GM18870 (cell line): ENCODE results near the gene CHRNA9.
"Not testable (repeated sequence)": the region's sequence is repeated elsewhere in the genome, so short reads cannot be mapped to it uniquely, and the experiment has no call there.

ENCODE experiments used
- ATAC-seq: cut with Tn5 transposase; IDR thresholded peaks from one replicate; pipeline ENCODE4 v1.9.1; 2021; ENCODE audit warnings: moderate library complexity; ENCODE audit not compliant: unreplicated experiment

CHRNA9 gene

DNA sequence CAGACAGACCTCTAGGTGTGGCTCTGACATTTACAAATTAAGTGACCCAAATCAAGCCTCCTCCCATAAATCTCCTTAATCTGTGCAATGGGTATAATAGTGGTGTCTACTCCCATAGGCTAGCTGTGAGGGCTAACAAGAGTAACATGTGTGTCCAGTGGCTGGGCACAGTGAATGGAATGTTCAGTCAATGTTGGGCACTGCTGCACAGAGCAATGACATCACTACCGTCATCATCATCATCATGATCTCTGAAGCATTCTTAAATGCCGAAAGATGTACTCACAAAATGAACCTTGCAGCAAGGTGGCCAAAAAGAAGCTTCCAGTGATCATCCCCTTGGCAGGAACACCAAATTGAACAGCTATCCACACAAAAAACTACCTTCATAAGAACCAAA, 43.5 kb downstream of the CHRNA9 start:
- no peak for ATAC-seq

DNA sequence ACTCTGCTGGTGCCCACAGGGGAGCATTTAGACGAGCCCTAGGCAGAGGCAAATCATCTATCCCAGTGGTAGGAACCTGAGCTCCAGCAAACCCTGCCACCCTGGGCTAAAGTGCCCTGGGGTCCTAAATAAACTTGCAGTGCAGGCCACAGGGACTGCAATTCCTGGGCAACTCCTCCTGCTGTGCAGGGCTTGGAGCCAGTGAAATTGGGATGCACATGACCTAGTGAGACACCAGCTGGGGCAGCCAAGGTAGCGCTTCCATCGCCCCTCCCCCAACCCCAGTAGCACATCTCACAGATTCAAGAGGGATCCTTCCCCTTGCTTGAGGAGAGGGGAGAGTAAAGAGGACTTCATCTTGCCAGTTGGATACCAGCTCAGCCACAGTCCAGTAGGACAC, 44.1 kb downstream of the CHRNA9 start:
- ATAC-seq, result no peak

DNA sequence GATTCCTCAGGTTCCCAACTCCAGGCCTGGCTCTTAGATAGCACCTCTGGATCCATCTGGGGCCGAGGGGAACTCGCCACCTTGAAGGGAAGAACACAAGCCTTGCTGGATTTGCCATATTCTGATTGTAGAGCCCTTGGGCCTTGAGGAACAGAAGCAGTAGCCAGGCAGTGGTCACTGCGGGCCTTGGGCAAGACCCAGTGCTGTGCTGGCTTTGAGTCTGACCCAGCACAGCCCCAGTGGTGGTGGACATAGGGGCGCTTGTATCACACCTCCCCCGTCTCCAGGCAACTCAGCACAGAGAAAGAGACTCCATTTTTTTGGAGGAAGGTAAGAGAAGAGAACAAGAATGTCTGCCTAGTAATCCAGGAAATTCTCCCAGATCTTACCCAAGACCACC, 45.5 kb downstream of the CHRNA9 start:
- no peak for ATAC-seq

DNA sequence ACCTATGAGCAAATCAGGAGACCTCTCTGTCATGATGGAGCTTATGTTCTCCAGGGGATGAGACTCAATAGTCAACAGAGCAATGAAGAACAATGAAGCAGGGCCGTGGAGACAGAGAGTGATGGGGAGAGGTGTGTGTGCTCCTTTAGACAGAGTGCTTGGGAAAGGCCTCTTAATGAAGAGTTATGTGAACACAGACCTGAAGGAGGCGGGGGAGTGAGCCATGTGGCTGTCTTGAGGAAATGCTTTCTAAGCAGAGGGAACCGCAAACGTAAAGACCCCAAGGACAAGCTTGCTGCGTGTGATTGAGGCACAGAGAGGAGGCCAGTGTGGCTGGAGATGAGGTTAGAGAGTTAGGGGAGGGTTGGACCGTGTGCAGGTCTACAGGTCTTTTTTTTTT, 53.1 kb downstream of the CHRNA9 start:
- no peak for ATAC-seq

DNA sequence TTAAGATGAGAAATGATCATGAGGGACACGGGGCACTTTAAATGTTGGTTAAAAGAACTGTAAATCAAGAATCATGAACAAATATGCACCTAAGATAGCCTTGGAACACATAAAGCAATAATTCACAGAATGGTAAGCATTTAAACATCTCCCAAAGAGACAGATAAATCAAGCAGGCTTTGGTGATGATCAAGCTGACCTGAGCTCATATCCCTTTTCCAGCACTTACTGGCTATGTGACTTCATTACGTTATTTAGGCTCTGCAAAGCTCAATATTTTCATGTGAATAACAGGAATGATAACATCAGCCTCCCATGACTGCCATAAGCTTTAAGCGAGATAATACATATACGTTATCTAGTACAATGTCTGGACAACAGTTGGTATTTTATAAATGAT, 54.9 kb downstream of the CHRNA9 start:
- ATAC-seq, result no peak

DNA sequence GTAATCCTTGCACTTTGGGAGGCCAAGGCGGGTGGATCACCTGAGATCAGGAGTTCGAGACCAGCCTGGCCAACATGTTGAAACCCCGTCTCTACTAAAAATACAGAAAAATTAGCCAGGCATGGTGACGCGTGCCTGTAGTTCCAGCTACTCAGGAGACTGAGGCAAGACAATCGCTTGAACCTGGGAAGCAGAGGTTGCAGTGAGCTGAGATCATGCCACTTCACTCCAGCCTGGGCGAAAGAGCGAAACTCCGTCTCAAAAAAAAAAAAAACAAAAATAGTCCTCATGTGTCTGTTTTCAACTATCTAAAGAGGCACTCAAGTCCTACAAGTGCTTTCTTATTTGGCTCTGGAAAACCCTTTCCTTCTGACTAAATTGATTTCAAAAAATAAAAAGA, 57.1 kb downstream of the CHRNA9 start:
- ATAC-seq, result not testable (repeated sequence)

DNA sequence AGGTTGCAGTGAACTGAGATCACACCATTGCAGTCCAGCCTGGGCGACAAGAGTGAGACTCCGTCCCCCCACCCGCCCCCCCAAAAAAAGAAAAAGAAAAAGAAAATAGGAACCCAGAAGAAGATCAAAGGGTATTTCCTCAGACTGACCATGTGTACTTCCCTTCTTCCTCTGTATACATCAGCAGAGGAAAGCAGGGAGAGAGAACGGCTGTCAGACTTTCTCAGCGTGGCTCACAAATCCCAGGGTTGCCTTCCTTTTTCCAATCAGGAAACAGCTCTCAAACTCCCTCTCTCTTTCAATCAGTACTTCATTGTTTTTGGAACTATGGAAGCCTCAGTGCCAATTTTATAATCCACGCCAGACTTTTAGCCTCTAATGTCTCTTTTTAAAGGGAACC, 59.1 kb downstream of the CHRNA9 start:
- no peak for ATAC-seq

DNA sequence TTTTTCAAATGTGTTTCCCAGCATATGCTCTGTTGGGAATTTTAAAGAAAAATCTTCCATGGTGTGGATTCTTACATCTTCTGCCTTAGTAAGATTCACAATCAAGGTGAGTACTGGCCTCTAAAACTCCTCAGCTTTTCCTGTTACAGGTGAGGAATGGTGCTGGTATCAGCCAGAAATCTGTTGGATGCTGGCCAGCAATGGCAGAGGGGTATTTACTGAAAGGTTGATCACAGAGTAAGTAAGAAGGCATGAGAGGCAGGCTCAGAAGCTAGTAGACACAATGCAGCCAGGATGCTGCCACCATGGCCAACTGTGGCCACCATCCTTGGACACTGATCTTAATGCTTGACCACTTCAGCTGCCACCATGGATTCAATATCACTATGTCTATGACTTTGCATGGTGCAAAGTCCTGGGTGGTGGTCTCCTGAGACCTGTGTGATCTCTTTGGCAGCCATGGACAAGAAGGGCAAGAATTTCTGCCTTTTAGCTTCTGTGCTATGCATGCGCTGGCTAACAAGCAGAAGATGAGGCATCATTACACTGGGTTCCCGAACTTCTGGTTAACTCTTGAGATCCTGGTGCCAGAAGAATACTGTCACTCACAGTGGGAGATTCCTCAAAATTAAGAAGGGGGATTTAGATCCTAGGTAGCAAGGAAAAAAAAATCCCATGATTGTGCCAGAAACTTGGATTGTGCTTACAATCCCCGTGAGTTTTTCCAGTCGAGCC, 60.2 kb downstream of the CHRNA9 start:
- no peak for ATAC-seq

DNA sequence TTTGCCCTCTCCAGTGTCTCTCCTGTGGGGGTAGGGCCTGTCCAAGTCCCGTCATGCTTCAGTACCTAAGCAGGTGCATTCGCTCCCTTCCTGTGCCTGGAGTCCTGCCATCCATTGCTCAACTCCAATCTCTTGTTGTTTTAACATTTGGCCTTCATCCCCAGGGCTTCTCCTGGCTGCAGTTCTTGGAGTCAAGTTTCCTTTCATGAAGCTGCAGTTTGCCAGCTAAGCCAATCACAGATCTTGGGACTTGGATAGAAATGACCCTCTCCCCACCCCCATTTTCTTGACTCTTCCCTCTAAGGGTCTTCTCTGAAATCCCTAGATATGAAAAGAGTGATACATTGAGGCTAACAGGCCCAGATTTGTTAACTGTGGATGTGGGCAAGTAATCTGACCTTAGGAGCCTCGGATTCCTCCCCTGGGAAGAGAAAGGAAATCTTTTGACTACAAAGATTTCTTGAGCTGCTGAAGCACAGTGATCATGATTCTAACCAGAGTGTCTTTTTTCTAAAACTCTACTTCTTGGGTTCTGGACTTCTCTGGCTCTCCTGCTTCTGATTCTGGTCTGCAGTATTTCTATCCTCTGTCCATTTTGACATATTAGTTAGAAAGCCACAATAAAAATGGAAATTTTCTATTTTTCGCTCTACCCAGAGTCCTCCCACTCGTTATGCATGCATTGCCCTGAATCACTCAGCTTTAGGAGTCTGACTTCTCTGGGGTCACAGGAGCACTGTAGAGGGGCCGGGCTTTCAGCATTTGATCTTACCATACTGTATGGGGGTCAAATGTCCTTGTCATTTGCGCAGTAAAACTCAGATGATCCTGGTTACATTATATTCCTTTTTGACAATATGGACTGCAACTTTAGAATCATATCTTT, 61.0 kb downstream of the CHRNA9 start:
- ATAC-seq, result no peak

DNA sequence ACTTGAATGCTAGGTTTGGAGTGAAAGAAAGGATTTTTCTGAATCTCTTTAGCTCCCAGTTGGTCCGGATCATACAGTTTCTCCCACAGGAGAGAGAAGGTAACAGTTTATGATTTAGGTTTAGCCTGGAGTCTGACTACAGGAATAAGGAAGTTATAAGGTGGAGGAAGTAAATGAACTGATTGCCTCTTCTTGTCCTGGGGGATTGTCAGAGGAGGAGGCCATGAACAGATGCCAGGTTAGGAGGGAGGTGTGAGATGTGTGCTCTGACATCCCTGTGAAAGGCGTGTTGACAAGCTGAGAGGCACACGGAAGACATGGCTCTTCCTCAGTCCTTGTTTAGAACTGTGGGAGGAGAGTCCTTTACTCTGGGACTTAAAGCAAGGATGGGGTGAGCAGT, 64.4 kb downstream of the CHRNA9 start:
- ATAC-seq, result no peak

DNA sequence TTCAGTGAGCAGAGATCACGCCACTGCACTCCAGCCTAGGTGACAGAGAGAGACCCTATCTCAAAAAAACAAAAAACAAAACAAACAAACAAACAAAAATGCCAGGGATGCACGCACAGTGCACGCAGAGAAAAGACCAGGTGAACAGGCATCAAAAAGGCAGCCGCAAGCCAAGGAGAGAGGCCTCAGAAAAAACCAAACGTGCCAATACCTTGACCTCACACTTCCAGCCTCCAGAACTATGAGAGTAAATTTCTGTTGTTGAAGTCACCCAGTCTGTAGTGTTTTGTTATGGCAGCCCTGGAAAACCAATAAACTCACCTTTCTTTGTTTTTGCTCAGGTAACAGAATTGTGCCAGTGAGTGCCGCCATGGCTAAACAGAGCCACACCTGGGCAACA, 66.0 kb downstream of the CHRNA9 start:
- no peak for ATAC-seq

DNA sequence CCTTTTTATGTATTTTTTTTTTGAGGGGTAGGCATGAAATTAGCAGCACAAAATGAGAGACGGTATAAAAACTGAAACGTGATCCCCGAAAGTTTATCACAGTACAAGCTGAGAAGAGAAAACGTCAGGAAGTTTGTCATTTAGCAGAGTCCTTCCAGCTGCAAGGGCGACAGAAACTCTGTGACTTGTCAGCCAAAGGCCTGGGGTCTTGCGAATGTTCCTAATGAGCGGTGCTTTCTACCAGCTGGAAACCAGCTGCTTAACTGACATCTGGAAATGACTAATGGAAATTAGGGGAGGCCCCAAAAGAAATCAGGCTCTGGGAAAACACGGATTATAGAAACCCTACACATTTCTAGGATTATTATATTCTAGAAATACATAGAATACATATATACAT, 66.5 kb downstream of the CHRNA9 start:
- no peak for ATAC-seq

DNA sequence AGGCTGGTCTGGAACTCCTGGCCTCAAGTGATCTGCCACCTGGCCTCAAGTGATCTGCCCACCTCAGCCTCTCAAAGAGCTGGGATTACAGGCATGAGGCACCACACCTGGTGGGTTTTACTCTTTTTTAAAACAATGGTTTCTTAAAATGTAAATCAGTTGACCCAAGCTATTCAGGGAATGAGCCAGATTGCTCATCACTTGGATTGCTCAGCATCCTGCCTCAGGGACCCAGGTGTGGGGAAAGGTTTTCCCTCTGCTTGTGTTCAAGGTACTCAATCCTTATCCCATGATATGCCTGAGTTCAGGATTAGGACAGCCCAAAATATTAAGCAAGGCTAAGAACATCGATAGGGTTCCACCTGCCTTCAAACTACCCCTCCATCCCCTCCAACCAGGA, 67.4 kb downstream of the CHRNA9 start:
- no peak for ATAC-seq

DNA sequence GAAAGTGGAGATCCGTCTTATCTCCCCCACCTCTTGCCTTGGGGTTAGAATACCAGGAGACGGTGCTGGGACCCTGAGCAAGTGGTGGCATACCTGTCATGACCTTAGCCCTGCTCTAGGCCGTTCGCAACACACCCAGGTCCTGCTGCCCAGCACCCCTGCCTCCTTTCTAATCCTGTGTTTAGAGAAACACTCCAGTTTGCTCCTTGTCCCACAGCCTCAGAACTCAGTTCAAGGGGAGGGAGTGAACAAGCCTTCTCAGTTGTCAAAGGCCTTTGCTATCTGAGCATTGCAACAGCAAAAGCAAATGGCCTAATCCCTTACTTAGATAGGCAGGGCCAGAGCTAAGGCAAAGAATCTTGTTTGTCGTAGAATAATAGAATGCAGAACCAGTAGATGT, 67.9 kb downstream of the CHRNA9 start:
- ATAC-seq, result no peak
